ENCODE measurements around the gene OSR1. TPM values are rescaled to one million over a fixed set of nuclear protein-coding genes. Genes with fewer than 3 reads are reported as not detected.
"Not testable (repeated sequence)": the region's sequence is repeated elsewhere in the genome, so short reads cannot be mapped to it uniquely, and the experiment has no call there.

OSR1 gene
- total RNA-seq: 1 to 10 TPM; 1.7 to 2.4 TPM

GRCh38 chr2:19358242-19359020 lies at the start of gene OSR1:
OSR1 (minus strand) TSS chr2:19358623; CDS start chr2:19353805, 4,818 bp downstream.
- intact Hi-C loops (cut with DNase I): loop anchor here (5.0 to 10.0 kb wide), 2 partner anchors 374 to 504 kb away; no protein-coding TSS in a partner anchor
- H3K4me1 ChIP-seq: no peaks in the 10 kb centered on the region

DNA sequence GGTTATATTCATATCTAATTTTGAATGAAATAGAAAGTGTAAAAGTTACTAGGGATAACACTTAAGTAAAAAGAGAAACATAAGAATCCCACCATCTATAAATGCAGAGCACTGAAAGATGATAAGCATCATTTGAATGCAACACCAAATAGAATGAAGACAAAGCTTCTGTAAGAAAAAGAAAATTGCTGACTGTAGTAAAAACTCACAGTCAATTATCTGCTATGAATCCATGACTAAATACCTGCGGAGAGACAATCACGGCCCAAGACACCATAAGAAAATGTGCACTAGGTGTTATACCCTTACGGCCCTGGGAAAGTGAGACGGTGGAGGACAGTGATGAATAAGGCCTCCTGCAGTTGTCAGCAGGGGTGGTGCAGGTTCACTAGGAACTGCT lies 45.4 kb upstream of the OSR1 start:
- H3K36me3 ChIP-seq: no peaks in the 10 kb centered on the region
- H3K27ac ChIP-seq: no peak overlapping the region
- no peak overlapping the region for H3K4me3 ChIP-seq
- DNase-seq: no peak
- no peak for TF ChIP-seq CTCF (IDR thresholded peaks at IDR 0.05)
- no peaks in the 10 kb centered on the region for H3K27me3 ChIP-seq
- no peak overlapping the region for H3K9ac ChIP-seq (ENCODE audit: low read depth in 2 of 2, low read length in 2 of 2)
- intact Hi-C loops (cut with DNase I): no loop called here
- no peaks in the 10 kb centered on the region for H3K9me3 ChIP-seq
- H3K4me1 ChIP-seq: no peaks in the 10 kb centered on the region

More at GRCh38 chr2:19358242-19359020, at the start of gene OSR1:
- Histone ChIP-seq H3K4me3 (peak within 1 kb of the TSS; percentile 52), H3K27me3 (peaks cover 31% of the 10 kb centered on the region), H3K27ac (peak within 1 kb of the TSS; percentile 41), H3K36me3 (no peaks in the 10 kb centered on the region), H3K9ac (ENCODE audit: low read depth in 2 of 2, low read length in 2 of 2) (peak within 1 kb of the TSS; percentile 66), H3K9me3 (no peaks in the 10 kb centered on the region)
- no peak for TF ChIP-seq CTCF (IDR thresholded peaks at IDR 0.05)
- DNase-seq: peak; percentile 75

GRCh38 chr2:19392191-19392590 lies 33.8 kb upstream of the OSR1 start:
- no peaks in the 10 kb centered on the region for H3K9me3 ChIP-seq
- no peak for DNase-seq
- TF ChIP-seq CTCF (IDR thresholded peaks at IDR 0.05): no peak
- H3K36me3 ChIP-seq: no peaks in the 10 kb centered on the region
- no peak overlapping the region for H3K27ac ChIP-seq
- intact Hi-C loops (cut with DNase I): no loop called here
- no peak overlapping the region for H3K4me3 ChIP-seq
- no peaks in the 10 kb centered on the region for H3K27me3 ChIP-seq
- no peak overlapping the region for H3K9ac ChIP-seq (ENCODE audit: low read depth in 2 of 2, low read length in 2 of 2)
- no peaks in the 10 kb centered on the region for H3K4me1 ChIP-seq

GRCh38 chr2:19389469-19389868 lies 31.0 kb upstream of the OSR1 start:
- H3K4me1 ChIP-seq; H3K4me3 ChIP-seq; H3K27ac ChIP-seq; H3K9me3 ChIP-seq; H3K9ac ChIP-seq (ENCODE audit: low read depth in 2 of 2, low read length in 2 of 2); DNase-seq; H3K27me3 ChIP-seq; intact Hi-C loops (cut with DNase I); H3K36me3 ChIP-seq: not testable (repeated sequence)

DNA sequence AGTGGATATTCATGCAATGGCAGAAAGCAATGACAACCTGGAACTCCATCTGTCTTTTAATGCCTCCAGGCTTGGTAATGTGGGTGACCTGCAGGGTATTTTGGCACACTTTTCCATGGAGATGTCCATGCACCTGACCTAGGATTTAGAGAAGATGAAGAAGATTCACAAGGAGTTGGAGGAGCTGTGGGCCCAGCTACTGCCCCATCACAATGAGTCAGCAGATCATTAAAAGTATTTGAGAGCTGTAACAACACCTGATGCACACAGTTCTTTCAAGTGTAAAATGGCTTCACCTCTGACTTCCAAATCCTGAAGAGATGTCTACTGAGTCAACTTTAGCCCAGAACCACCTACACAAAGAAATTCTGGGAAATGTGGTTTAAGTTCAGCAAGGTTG lies 22.1 kb upstream of the OSR1 start:
- DNase-seq: no peak
- Histone ChIP-seq H3K9ac (ENCODE audit: low read depth in 2 of 2, low read length in 2 of 2) (no peak overlapping the region), H3K4me1 (no peaks in the 10 kb centered on the region), H3K9me3 (no peaks in the 10 kb centered on the region), H3K27me3 (no peaks in the 10 kb centered on the region), H3K27ac (no peak overlapping the region), H3K36me3 (no peaks in the 10 kb centered on the region), H3K4me3 (no peak overlapping the region)
- no peak for TF ChIP-seq CTCF (IDR thresholded peaks at IDR 0.05)
- intact Hi-C loops (cut with DNase I): no loop called here

DNA sequence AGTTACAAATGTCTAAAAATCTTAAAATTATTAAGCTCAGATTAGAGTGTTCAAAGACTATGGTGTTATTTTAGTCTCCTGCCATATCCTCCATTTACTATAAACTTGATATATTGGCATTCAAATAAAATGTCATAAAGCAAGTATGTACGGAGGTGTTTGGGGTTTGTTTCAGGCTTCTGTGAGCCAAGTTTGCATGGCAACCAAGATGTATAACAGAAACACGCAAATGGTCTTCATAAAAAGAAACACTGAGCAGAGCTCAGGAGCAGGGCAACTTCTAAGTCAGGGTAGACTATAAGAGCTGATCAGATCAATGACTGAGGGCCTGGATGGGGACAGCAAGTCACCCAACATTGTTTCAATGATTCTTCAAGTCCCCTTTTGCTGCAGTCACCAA lies 20.5 kb upstream of the OSR1 start:
- Histone ChIP-seq H3K36me3 (no peaks in the 10 kb centered on the region), H3K9me3 (no peaks in the 10 kb centered on the region), H3K4me1 (no peaks in the 10 kb centered on the region), H3K9ac (ENCODE audit: low read depth in 2 of 2, low read length in 2 of 2) (no peak overlapping the region), H3K27ac (no peak overlapping the region), H3K4me3 (no peak overlapping the region), H3K27me3 (no peaks in the 10 kb centered on the region)
- DNase-seq: no peak
- intact Hi-C loops (cut with DNase I): no loop called here
- no peak for TF ChIP-seq CTCF (IDR thresholded peaks at IDR 0.05)

All from colonic mucosa (tissue), 4 donors.